ENCODE data around the gene ZBTB32.

Gene ZBTB32

DNA sequence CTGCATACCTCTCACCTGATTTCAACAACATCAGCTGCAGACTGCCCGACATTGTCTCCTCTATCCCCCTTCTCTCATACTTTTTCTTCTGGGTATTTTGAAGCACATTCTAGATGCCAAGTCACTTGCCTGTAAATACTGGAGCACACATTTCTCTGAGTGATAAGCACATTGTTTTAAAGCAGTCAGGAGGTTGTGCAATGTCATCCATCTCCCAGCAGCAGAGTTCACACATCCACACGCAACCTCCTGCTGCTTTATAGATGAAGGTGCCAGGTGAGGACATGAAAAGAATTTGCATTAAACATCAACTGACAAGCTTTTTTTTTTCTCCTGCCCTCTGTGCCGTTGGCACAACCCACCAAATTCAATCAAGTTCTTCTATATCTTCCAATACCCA is 32.5 kb upstream of the ZBTB32 start:
- CTCF ChIA-PET = interaction anchor here (0.6 to 1.1 kb wide), 5 partner anchors 10 to 352 kb away, joined by 3 to 6 read pairs (median 3); no protein-coding TSS in a partner anchor
- H3K9me3 ChIP-seq (ENCODE audit: control insufficient read depth, insufficient read depth, low read depth, low read length) = no peaks in the 10 kb centered on the region
- H3K4me1 ChIP-seq (ENCODE audit: control insufficient read depth, insufficient read depth, low read length) = peaks cover 6% of the 10 kb centered on the region
- H3K27ac ChIP-seq (ENCODE audit: extremely low read depth, low read depth, low read length) = no peak overlapping the region
- POLR2A ChIA-PET = interaction anchor here (0.6 to 2.8 kb wide), 4 partner anchors 24 to 219 kb away, joined by 4 to 25 read pairs (median 12); partner anchors contain the start of gene COX6B1
- no peaks in the 10 kb centered on the region; a peak in 1 of 3 replicates for H3K36me3 ChIP-seq (ENCODE audit: control insufficient read depth in 2 of 2, insufficient read depth in 1 of 2, low read length in 2 of 2)
- TF ChIP-seq ZNF335 (tag by site-specific recombination; conservative IDR thresholded peaks at IDR 0.05) = peak; percentile 25; the same call in 1 of the 2 replicates
- TF ChIP-seq RBAK (tag by site-specific recombination; IDR thresholded peaks at IDR 0.05) = no peak
- TF ChIP-seq, protein P1, sequence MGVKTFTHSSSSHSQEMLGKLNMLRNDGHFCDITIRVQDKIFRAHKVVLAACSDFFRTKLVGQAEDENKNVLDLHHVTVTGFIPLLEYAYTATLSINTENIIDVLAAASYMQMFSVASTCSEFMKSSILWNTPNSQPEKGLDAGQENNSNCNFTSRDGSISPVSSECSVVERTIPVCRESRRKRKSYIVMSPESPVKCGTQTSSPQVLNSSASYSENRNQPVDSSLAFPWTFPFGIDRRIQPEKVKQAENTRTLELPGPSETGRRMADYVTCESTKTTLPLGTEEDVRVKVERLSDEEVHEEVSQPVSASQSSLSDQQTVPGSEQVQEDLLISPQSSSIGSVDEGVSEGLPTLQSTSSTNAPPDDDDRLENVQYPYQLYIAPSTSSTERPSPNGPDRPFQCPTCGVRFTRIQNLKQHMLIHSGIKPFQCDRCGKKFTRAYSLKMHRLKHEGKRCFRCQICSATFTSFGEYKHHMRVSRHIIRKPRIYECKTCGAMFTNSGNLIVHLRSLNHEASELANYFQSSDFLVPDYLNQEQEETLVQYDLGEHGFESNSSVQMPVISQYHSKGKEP (tag by site-specific recombination; IDR thresholded peaks at IDR 0.05) = no peak
- peak; percentile 12; the same call in 1 of the 2 replicates for TF ChIP-seq ZIC2 (tag by site-specific recombination; IDR thresholded peaks at IDR 0.05)
- no peak for TF ChIP-seq ZFP37 (tag by site-specific recombination; IDR thresholded peaks at IDR 0.05)
- TF ChIP-seq, protein P2, sequence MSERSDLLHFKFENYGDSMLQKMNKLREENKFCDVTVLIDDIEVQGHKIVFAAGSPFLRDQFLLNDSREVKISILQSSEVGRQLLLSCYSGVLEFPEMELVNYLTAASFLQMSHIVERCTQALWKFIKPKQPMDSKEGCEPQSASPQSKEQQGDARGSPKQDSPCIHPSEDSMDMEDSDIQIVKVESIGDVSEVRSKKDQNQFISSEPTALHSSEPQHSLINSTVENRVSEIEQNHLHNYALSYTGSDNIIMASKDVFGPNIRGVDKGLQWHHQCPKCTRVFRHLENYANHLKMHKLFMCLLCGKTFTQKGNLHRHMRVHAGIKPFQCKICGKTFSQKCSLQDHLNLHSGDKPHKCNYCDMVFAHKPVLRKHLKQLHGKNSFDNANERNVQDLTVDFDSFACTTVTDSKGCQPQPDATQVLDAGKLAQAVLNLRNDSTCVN (tag by site-specific recombination; optimal IDR thresholded peaks at IDR 0.05) = no peak
- TF ChIP-seq, protein P3, sequence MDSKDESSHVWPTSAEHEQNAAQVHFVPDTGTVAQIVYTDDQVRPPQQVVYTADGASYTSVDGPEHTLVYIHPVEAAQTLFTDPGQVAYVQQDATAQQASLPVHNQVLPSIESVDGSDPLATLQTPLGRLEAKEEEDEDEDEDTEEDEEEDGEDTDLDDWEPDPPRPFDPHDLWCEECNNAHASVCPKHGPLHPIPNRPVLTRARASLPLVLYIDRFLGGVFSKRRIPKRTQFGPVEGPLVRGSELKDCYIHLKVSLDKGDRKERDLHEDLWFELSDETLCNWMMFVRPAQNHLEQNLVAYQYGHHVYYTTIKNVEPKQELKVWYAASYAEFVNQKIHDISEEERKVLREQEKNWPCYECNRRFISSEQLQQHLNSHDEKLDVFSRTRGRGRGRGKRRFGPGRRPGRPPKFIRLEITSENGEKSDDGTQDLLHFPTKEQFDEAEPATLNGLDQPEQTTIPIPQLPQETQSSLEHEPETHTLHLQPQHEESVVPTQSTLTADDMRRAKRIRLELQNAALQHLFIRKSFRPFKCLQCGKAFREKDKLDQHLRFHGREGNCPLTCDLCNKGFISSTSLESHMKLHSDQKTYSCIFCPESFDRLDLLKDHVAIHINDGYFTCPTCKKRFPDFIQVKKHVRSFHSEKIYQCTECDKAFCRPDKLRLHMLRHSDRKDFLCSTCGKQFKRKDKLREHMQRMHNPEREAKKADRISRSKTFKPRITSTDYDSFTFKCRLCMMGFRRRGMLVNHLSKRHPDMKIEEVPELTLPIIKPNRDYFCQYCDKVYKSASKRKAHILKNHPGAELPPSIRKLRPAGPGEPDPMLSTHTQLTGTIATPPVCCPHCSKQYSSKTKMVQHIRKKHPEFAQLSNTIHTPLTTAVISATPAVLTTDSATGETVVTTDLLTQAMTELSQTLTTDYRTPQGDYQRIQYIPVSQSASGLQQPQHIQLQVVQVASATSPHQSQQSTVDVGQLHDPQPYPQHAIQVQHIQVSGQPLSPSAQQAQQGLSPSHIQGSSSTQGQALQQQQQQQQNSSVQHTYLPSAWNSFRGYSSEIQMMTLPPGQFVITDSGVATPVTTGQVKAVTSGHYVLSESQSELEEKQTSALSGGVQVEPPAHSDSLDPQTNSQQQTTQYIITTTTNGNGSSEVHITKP (tag by site-specific recombination; IDR thresholded peaks at IDR 0.05) = no peak
- TF ChIP-seq ZNF658 (tag by site-specific recombination; IDR thresholded peaks at IDR 0.05) = no peak
- peak; percentile 63 for TF ChIP-seq PRDM1 (tag by site-specific recombination; IDR thresholded peaks at IDR 0.05)
- TF ChIP-seq, protein P4, sequence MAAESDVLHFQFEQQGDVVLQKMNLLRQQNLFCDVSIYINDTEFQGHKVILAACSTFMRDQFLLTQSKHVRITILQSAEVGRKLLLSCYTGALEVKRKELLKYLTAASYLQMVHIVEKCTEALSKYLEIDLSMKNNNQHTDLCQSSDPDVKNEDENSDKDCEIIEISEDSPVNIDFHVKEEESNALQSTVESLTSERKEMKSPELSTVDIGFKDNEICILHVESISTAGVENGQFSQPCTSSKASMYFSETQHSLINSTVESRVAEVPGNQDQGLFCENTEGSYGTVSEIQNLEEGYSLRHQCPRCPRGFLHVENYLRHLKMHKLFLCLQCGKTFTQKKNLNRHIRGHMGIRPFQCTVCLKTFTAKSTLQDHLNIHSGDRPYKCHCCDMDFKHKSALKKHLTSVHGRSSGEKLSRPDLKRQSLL (tag by site-specific recombination; IDR thresholded peaks at IDR 0.05) = no peak
- H3K4me3 ChIP-seq (ENCODE audit: low read depth, low read length) = no peak overlapping the region

DNA sequence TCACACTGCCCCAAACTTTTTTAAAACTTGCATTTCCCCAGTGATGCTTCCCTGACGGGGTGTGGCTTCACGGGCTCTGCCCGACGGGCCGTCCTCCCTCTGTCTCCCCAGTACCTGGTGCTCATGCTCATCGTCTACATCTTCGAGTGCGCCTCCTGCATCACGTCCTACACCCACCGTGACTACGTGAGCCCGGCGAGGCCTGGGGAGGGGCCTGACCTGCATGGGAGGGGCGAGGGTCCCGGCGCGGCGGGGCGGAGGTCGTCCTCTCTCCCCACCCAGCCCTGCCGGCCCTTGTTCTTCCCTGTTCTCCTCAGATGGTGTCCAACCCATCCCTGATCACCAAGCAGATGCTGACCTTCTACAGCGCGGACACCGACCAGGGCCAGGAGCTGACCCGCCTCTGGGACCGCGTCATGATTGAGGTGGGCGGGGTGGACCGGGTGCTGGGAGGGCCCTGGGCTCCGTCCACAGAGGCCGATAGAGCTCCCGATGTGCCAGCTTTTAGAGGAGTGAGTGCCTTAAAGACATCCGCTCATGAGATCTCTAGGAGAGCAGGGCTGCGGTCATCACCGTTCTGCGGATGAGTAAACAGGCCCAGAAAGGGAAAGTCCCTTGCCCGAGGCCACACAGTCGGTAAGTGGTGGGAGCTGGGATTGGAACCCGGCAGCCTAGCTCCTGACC is 31.1 kb upstream of the ZBTB32 start:
- CTCF ChIA-PET = interaction anchor here (0.6 to 1.9 kb wide), 14 partner anchors 11 to 186 kb away, joined by 3 to 12 read pairs (median 4); no protein-coding TSS in a partner anchor
- POLR2A ChIA-PET = interaction anchor here (0.5 to 2.8 kb wide), 9 partner anchors 9 to 146 kb away, joined by 3 to 25 read pairs (median 5); partner anchors contain the start of gene COX6B1
- Histone ChIP-seq H3K4me1 (ENCODE audit: control insufficient read depth, insufficient read depth, low read length) (peaks cover 6% of the 10 kb centered on the region), H3K27ac (ENCODE audit: extremely low read depth, low read depth, low read length) (peak overlapping the region; percentile 41; the same call in 1 of the 2 replicates), H3K9me3 (ENCODE audit: control insufficient read depth, insufficient read depth, low read depth, low read length) (no peaks in the 10 kb centered on the region), H3K4me3 (ENCODE audit: low read depth, low read length) (peak overlapping the region; percentile 33), H3K36me3 (ENCODE audit: control insufficient read depth in 2 of 2, insufficient read depth in 1 of 2, low read length in 2 of 2) (no peaks in the 10 kb centered on the region; a peak in 1 of 3 replicates)
- no peak for TF ChIP-seq MEIS1 (CRISPR knock-in tag; IDR thresholded peaks at IDR 0.05; ENCODE audit: borderline replicate concordance)
- TF ChIP-seq SP3 (tag by site-specific recombination; IDR thresholded peaks at IDR 0.05) = peak; percentile 92
- TF ChIP-seq ZNF629 (tag by site-specific recombination; IDR thresholded peaks at IDR 0.05) = peak; percentile 62
- 0 out of 2 replicates have a peak, but pooled peaks have one; percentile 31 for TF ChIP-seq ZNF768 (tag by site-specific recombination; IDR thresholded peaks at IDR 0.05)
- no peak for TF ChIP-seq HOXA7 (CRISPR knock-in tag; IDR thresholded peaks at IDR 0.05; ENCODE audit: borderline replicate concordance)
- TF ChIP-seq ZNF10 (tag by site-specific recombination; IDR thresholded peaks at IDR 0.05) = peak; percentile 21; the same call in 1 of the 2 replicates
- no peak for TF ChIP-seq GLI4 (tag by site-specific recombination; IDR thresholded peaks at IDR 0.05)
- no peak for TF ChIP-seq ZSCAN23 (tag by site-specific recombination; IDR thresholded peaks at IDR 0.05)
- TF ChIP-seq ZNF366 (tag by site-specific recombination; conservative IDR thresholded peaks at IDR 0.05) = no peak
- TF ChIP-seq, protein P5, sequence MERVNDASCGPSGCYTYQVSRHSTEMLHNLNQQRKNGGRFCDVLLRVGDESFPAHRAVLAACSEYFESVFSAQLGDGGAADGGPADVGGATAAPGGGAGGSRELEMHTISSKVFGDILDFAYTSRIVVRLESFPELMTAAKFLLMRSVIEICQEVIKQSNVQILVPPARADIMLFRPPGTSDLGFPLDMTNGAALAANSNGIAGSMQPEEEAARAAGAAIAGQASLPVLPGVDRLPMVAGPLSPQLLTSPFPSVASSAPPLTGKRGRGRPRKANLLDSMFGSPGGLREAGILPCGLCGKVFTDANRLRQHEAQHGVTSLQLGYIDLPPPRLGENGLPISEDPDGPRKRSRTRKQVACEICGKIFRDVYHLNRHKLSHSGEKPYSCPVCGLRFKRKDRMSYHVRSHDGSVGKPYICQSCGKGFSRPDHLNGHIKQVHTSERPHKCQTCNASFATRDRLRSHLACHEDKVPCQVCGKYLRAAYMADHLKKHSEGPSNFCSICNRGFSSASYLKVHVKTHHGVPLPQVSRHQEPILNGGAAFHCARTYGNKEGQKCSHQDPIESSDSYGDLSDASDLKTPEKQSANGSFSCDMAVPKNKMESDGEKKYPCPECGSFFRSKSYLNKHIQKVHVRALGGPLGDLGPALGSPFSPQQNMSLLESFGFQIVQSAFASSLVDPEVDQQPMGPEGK (tag by site-specific recombination; IDR thresholded peaks at IDR 0.05) = peak; percentile 68
- TF ChIP-seq GFI1B (tag by site-specific recombination; IDR thresholded peaks at IDR 0.05) = no peak
- TF ChIP-seq ZNF354C (tag by site-specific recombination; IDR thresholded peaks at IDR 0.05; ENCODE audit: borderline replicate concordance, low read depth) = no peak
- TF ChIP-seq ZNF549 (tag by site-specific recombination; IDR thresholded peaks at IDR 0.05) = no peak
- TF ChIP-seq KLF9 (tag by site-specific recombination; IDR thresholded peaks at IDR 0.05; ENCODE audit: low read depth) = peak; percentile 71; the same call in 1 of the 2 replicates
- TF ChIP-seq ZSCAN30 (tag by site-specific recombination; IDR thresholded peaks at IDR 0.05) = no peak

Data from HEK293 (cell line).